Right cardiac atrium (tissue), 5 donors: ENCODE data around the gene NLRP7. TPM values are rescaled to one million over a fixed set of nuclear protein-coding genes. Genes with fewer than 3 reads are reported as not detected.
"Not testable (repeated sequence)": the region's sequence is repeated elsewhere in the genome, so short reads cannot be mapped to it uniquely, and the experiment has no call there.

Experiments used
- ATAC-seq, 2 donors: fragments of 200-7000 bp; cut with Tn5 transposase; one replicate each; pipeline versions ENCODE4 v1.8.0 to v1.9.1; 2020; ENCODE audit warnings: moderate library complexity in 2 of 2, mild to moderate bottlenecking in 1 of 2
- DNase-seq, 3 donors: peaks; one replicate each; pipeline ENCODE4 v3.0.0-alpha.2; 2020
- H3K27ac ChIP-seq: one replicate; pipeline ENCODE4 v1.5.1; 2013; ENCODE audit warnings: mild to moderate bottlenecking, low read length, control low read depth, moderate library complexity
- H3K27me3 ChIP-seq: one replicate; pipeline ENCODE4 v1.6.1; 2013; ENCODE audit not compliant: control insufficient read depth, insufficient read depth
- H3K4me1 ChIP-seq: one replicate; pipeline ENCODE4 v1.6.1; 2013; ENCODE audit warnings: low read length; ENCODE audit not compliant: control insufficient read depth, insufficient read depth
- H3K4me3 ChIP-seq: one replicate; pipeline ENCODE4 v1.5.1; 2013; ENCODE audit warnings: low read length, control low read depth
- H3K9me3 ChIP-seq: one replicate; pipeline ENCODE4 v1.6.1; 2013; ENCODE audit warnings: low read length; ENCODE audit not compliant: control insufficient read depth
- WGBS: extraction: QIAGEN DNeasy Blood & Tissue Kit; methylation state at CpG from one replicate; pipeline ENCODE4 v1.1.7; 2013; 5-methylcytosine and 5-hydroxymethylcytosine counted together
- intact Hi-C, 4 donors: fragments of 100-400 bp; cut with DNase I; formaldehyde crosslinking; loops; one replicate each; pipeline versions ENCODE4 v1.11.0 to v1.14.0; 2022 to 2023
- long read RNA-seq, 4 donors: library from polyadenylated mRNA; unstranded; transcript quantifications; one replicate each; pipeline ENCODE4 v2.0.0, GENCODE V29; 2020 to 2021
- polyA plus RNA-seq: library from polyadenylated mRNA; stranded (reverse); fragments of 200-250 nt; gene quantifications from one replicate; pipeline ENCODE4 v1.2.3, GENCODE V29; 2013
- total RNA-seq, 4 donors: library from RNA; stranded (reverse); fragmentation: NEBNext Ultra II Directional; extraction: Animal tissue kit (Norgen Biotek cat#: 25700); gene quantifications; one replicate each; pipeline ENCODE4 v1.2.1, GENCODE V29; 2021
- donor health status: healthy with polysubstance abuse.
- donor health status: DM: no; HTN: yes; CAD: no.
- donor health status: DM: no; HTN: no; CAD: no.
- donor health status: DM: no; HTN: yes; CAD: no; lungs with severe emphysema.
- donor health status: DM: yes; HTN: yes; CAD: no.

Gene NLRP7
- total RNA-seq, result not detected
- not detected for polyA plus RNA-seq
- long read RNA-seq, donor 1, result 0 reads
- long read RNA-seq, donor 2, result 0 reads
- long read RNA-seq, donor 3, result 0 reads
- long read RNA-seq, donor 4, result 0 reads

DNA sequence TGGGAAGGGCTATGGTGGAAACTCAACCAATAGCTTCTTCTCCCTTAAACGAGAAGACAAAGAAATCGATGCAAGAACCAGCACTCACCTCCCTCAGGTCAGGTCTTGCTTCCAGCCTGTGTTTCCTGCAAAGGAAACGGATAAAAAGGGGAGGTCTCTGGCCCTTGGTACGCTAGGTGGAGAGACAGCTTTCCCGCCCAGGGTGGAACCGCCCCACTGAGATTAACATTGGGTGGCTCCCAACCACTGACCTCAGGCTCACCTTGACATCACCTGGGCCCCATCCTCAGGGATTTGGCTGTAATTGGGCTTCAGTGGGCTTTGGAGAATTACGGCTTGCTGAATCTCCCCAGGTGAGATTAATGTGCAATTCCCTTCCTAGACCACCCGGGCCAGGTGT is at the start of gene NLRP7:
Gene NLRP7, minus strand, starts transcription at position 150 of the 400 bp plus-strand sequence.
- WGBS, result 80% methylated on average over 8 of the region's 8 CpGs
- no peaks in the 10 kb centered on the region for H3K27me3 ChIP-seq
- intact Hi-C loops, result no loop called here

GRCh38 chr19:54995561-54995960 is 48.2 kb upstream of the NLRP7 start:
- Histone ChIP-seq H3K9me3 (no peaks in the 10 kb centered on the region), H3K4me1 (no peaks in the 10 kb centered on the region), H3K4me3 (no peak overlapping the region), H3K27me3 (no peaks in the 10 kb centered on the region), H3K27ac (no peak overlapping the region)
- intact Hi-C loops, result no loop called here
- DNase-seq (no peak), ATAC-seq (no peak)
- WGBS, result 74% methylated on average over 3 of the region's 3 CpGs

More for the DNA sequence above, at the start of gene NLRP7:
- H3K27ac ChIP-seq, result no peak within 1 kb of the TSS
- H3K4me3 ChIP-seq, result no peak within 1 kb of the TSS
- ATAC-seq, result no peak
- no peak for DNase-seq
- no peaks in the 10 kb centered on the region for H3K9me3 ChIP-seq
- no peaks in the 10 kb centered on the region for H3K4me1 ChIP-seq

DNA sequence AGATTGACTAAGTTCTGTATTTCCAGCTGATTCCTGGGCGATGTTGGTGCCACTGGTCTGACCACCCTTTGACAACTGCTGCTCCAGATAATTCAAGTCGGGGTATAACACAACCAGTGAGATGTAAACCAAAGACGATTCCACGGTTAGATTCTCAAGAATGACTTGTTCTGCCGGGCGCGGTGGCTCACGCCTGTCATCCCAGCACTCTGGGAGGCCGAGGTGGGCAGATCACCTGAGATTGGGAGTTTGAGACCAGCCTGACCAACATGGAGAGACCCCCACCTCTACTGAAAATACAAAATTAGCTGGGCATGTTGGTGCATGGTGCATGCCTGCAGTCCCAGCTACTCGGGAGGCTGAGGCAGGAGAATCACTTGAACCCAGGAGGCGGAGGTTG is 42.2 kb upstream of the NLRP7 start:
- H3K9me3 ChIP-seq, ATAC-seq, H3K27me3 ChIP-seq, intact Hi-C loops, DNase-seq, H3K27ac ChIP-seq, H3K4me1 ChIP-seq, H3K4me3 ChIP-seq: not testable (repeated sequence)
- WGBS, result 89% methylated on average over 11 of the region's 11 CpGs

DNA sequence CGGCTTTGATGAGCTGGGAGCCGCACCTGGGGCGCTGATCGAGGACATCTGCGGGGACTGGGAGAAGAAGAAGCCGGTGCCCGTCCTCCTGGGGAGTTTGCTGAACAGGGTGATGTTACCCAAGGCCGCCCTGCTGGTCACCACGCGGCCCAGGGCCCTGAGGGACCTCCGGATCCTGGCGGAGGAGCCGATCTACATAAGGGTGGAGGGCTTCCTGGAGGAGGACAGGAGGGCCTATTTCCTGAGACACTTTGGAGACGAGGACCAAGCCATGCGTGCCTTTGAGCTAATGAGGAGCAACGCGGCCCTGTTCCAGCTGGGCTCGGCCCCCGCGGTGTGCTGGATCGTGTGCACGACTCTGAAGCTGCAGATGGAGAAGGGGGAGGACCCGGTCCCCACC is 35.2 kb upstream of the NLRP7 start:
- WGBS, result 72% methylated on average over 15 of the region's 23 CpGs
- H3K9me3 ChIP-seq, result not testable (repeated sequence)

GRCh38 chr19:54973229-54974090 is 26.1 kb upstream of the NLRP7 start:
- DNase-seq, H3K27ac ChIP-seq, H3K4me3 ChIP-seq, H3K9me3 ChIP-seq, ATAC-seq, H3K27me3 ChIP-seq, H3K4me1 ChIP-seq, intact Hi-C loops: not testable (repeated sequence)
- WGBS, result 76% methylated on average over 19 of the region's 19 CpGs

More for the DNA sequence above, 35.2 kb upstream of the NLRP7 start:
- H3K4me1 ChIP-seq, DNase-seq, intact Hi-C loops, H3K27ac ChIP-seq, H3K4me3 ChIP-seq, H3K27me3 ChIP-seq: not testable (repeated sequence)
- peak in 1 of 2 donors; percentile 19 for ATAC-seq

DNA sequence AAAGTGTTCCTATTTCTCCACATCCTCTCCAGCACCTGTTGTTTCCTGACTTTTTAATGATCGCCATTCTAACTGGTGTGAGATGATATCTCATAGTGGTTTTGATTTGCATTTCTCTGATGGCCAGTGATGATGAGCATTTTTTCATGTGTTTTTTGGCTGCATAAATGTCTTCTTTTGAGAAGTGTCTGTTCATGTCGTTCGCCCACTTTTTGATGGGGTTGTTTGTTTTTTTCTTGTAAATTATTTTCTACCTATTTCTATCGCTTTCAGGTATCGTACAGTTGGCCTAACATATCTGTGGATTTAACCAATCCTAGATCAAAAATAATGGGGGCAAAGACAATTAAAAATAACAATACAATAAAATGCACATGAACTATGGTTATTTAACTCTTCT is 24.1 kb upstream of the NLRP7 start:
- ATAC-seq, H3K4me1 ChIP-seq, H3K27me3 ChIP-seq, H3K4me3 ChIP-seq, H3K9me3 ChIP-seq, intact Hi-C loops, H3K27ac ChIP-seq, DNase-seq: not testable (repeated sequence)
- WGBS, result 91% methylated on average over 4 of the region's 5 CpGs

- Histone ChIP-seq H3K27ac (no peak overlapping the region), H3K9me3 (no peaks in the 10 kb centered on the region), H3K4me3 (no peak overlapping the region), H3K4me1 (no peaks in the 10 kb centered on the region), H3K27me3 (no peaks in the 10 kb centered on the region)
- intact Hi-C loops, result no loop called here
- WGBS, result 77% methylated on average over 4 of the region's 4 CpGs
- ATAC-seq (no peak), DNase-seq (no peak)
These were observed 22.3 kb upstream of the NLRP7 start for GRCh38 chr19:54969647-54970046.

GRCh38 chr19:54967611-54968010 is 20.3 kb upstream of the NLRP7 start:
- 87% methylated on average over 3 of the region's 3 CpGs for WGBS
- no peaks in the 10 kb centered on the region for H3K4me1 ChIP-seq
- H3K4me3 ChIP-seq, result no peak overlapping the region
- H3K9me3 ChIP-seq, result no peaks in the 10 kb centered on the region
- no peak for DNase-seq
- intact Hi-C loops, result no loop called here
- no peak overlapping the region for H3K27ac ChIP-seq
- H3K27me3 ChIP-seq, result no peaks in the 10 kb centered on the region
- ATAC-seq, result no peak

- H3K4me1 ChIP-seq, DNase-seq, H3K4me3 ChIP-seq, H3K27me3 ChIP-seq, H3K27ac ChIP-seq, H3K9me3 ChIP-seq, intact Hi-C loops, ATAC-seq: not testable (repeated sequence)
- WGBS, result 93% methylated on average over 15 of the region's 15 CpGs
These were observed 17.7 kb upstream of the NLRP7 start for GRCh38 chr19:54965055-54965454.

- ATAC-seq (no peak), DNase-seq (no peak)
- H3K27me3 ChIP-seq, result no peaks in the 10 kb centered on the region
- H3K4me1 ChIP-seq, result no peaks in the 10 kb centered on the region
- 69% methylated on average over 8 of the region's 8 CpGs for WGBS
- no peak overlapping the region for H3K4me3 ChIP-seq
- no peaks in the 10 kb centered on the region for H3K9me3 ChIP-seq
- H3K27ac ChIP-seq, result no peak overlapping the region
- intact Hi-C loops, result no loop called here
These were observed 12.5 kb upstream of the NLRP7 start for GRCh38 chr19:54959840-54960239.

GRCh38 chr19:54955376-54955775 is 8.0 kb upstream of the NLRP7 start:
- 86% methylated on average over 11 of the region's 11 CpGs for WGBS
- H3K27ac ChIP-seq, result no peak overlapping the region
- intact Hi-C loops, result no loop called here

More at GRCh38 chr19:54955376-54955775, 8.0 kb upstream of the NLRP7 start:
- Histone ChIP-seq H3K9me3 (no peaks in the 10 kb centered on the region), H3K27me3 (no peaks in the 10 kb centered on the region), H3K4me3 (no peak overlapping the region), H3K4me1 (no peaks in the 10 kb centered on the region)
- DNase-seq (no peak), ATAC-seq (no peak)
